Measurements from ENCODE around the gene CITED2.
"Not testable (repeated sequence)": the region's sequence is repeated elsewhere in the genome, so short reads cannot be mapped to it uniquely, and the experiment has no call there.

The CITED2 gene

GRCh38 chr6:139364302-139364981 lies 10.0 kb downstream of the CITED2 start:
- no peak for DNase-seq (ENCODE audit: low read depth)

- not testable (repeated sequence) for DNase-seq (ENCODE audit: low read depth)
Measured at GRCh38 chr6:139363797-139364196, 10.7 kb downstream of the CITED2 start.

- DNase-seq (ENCODE audit: low read depth), result not testable (repeated sequence)
Measured at GRCh38 chr6:139363123-139363522, 11.3 kb downstream of the CITED2 start.

GRCh38 chr6:139361211-139361610 lies 13.2 kb downstream of the CITED2 start:
- no peak for DNase-seq (ENCODE audit: low read depth)

- no peak for DNase-seq (ENCODE audit: low read depth)
Measured at GRCh38 chr6:139356924-139357323, 17.5 kb downstream of the CITED2 start.

- no peak for DNase-seq (ENCODE audit: low read depth)
Measured at GRCh38 chr6:139355777-139356445, 18.5 kb downstream of the CITED2 start.

- DNase-seq (ENCODE audit: low read depth), result no peak
Measured at GRCh38 chr6:139355172-139355571, 19.3 kb downstream of the CITED2 start.

GRCh38 chr6:139354189-139354588 lies 20.3 kb downstream of the CITED2 start:
- DNase-seq (ENCODE audit: low read depth), result no peak

- DNase-seq (ENCODE audit: low read depth), result no peak
Measured at GRCh38 chr6:139349464-139350020, 24.9 kb downstream of the CITED2 start.

GRCh38 chr6:139346392-139346791 lies 28.1 kb downstream of the CITED2 start:
- DNase-seq (ENCODE audit: low read depth), result no peak

- DNase-seq (ENCODE audit: low read depth), result no peak
Measured at GRCh38 chr6:139344186-139344963, 30.1 kb downstream of the CITED2 start.

- DNase-seq (ENCODE audit: low read depth), result no peak
Measured at GRCh38 chr6:139343052-139343750, 31.2 kb downstream of the CITED2 start.

GRCh38 chr6:139341060-139341459 lies 33.4 kb downstream of the CITED2 start:
- DNase-seq (ENCODE audit: low read depth), result no peak

GRCh38 chr6:139338795-139339194 lies 35.7 kb downstream of the CITED2 start:
- DNase-seq (ENCODE audit: low read depth), result no peak

- DNase-seq (ENCODE audit: low read depth), result no peak
Measured at GRCh38 chr6:139337830-139338229, 36.6 kb downstream of the CITED2 start.

- DNase-seq (ENCODE audit: low read depth), result no peak
Measured at GRCh38 chr6:139337001-139337400, 37.4 kb downstream of the CITED2 start.

- DNase-seq (ENCODE audit: low read depth), result no peak
Measured at GRCh38 chr6:139336488-139336887, 38.0 kb downstream of the CITED2 start.

GRCh38 chr6:139335447-139336210 lies 38.8 kb downstream of the CITED2 start:
- DNase-seq (ENCODE audit: low read depth), result no peak

GRCh38 chr6:139334806-139335446 lies 39.5 kb downstream of the CITED2 start:
- DNase-seq (ENCODE audit: low read depth), result no peak

- no peak for DNase-seq (ENCODE audit: low read depth)
Measured at GRCh38 chr6:139330826-139331500, 43.5 kb downstream of the CITED2 start.

All from activated gamma-delta T cell treated with anti-CD3 and anti-CD28 coated beads, Interleukin-2, amount 50 U/mL, for 16 hours (primary cell).